Measurements from ENCODE around the gene SAMD3. TPM values are rescaled to one million over a fixed set of nuclear protein-coding genes. Genes with fewer than 3 reads are reported as not detected.

Gene SAMD3
- total RNA-seq, 1 experiment from 2014 or later = 0.39 TPM

GRCh38 chr6:130158548-130158947 lies 64.2 kb downstream of the SAMD3 start:
- Histone ChIP-seq H4K5ac (ENCODE audit: insufficient read length, low read depth, low read length) (no peak overlapping the region), H3K23ac (ENCODE audit: insufficient read length, low read depth, low read length) (no peak overlapping the region), H3K79me1 (ENCODE audit: insufficient read depth, low read depth, low read length, poor library complexity, severe bottlenecking) (no peaks in the 10 kb centered on the region), H2BK5ac (ENCODE audit: insufficient read length, low read length) (no peak overlapping the region), H3K14ac (ENCODE audit: insufficient read depth, low read length) (no peak overlapping the region), H4K20me1 (ENCODE audit: control insufficient read depth, insufficient read depth, insufficient read length) (no peaks in the 10 kb centered on the region), H4K91ac (ENCODE audit: insufficient read length, low read depth, low read length) (no peak overlapping the region), H2AFZ (ENCODE audit: low read length) (no peak overlapping the region), H2BK120ac (ENCODE audit: low read depth, low read length, poor library complexity, severe bottlenecking) (no peak overlapping the region), H3K23me2 (ENCODE audit: insufficient read length, low read depth, low read length, poor library complexity, severe bottlenecking) (no peaks in the 10 kb centered on the region), H3K27me3 (ENCODE audit: insufficient read depth, low read length) (no peaks in the 10 kb centered on the region), H2BK12ac (ENCODE audit: insufficient read length, low read depth, low read length) (no peak overlapping the region), H3K9ac (ENCODE audit: extremely low read depth, insufficient read length, low read length) (no peak overlapping the region), H3K9me3 (ENCODE audit: control insufficient read depth, low read depth, low read length) (no peaks in the 10 kb centered on the region), H3K18ac (ENCODE audit: insufficient read length, low read depth, low read length) (no peak overlapping the region), H2AK5ac (ENCODE audit: insufficient read length, low read length) (no peak overlapping the region), H4K8ac (replicated peaks; ENCODE audit: insufficient read length, low read depth, low read length) (no peak overlapping the region), H3K27ac (ENCODE audit: insufficient read length, low read depth, low read length) (no peak overlapping the region), H3K4ac (ENCODE audit: low read depth, low read length) (no peak overlapping the region), H3K56ac (ENCODE audit: insufficient read length, low read depth, low read length) (no peak overlapping the region), H3K4me2 (ENCODE audit: insufficient read depth, insufficient read length, low read length) (no peak overlapping the region), H2BK20ac (ENCODE audit: low read depth, low read length, poor library complexity, severe bottlenecking) (no peak overlapping the region), H3K4me1 (ENCODE audit: insufficient read depth, low read length) (no peaks in the 10 kb centered on the region), H3K79me2 (ENCODE audit: insufficient read depth, low read length) (no peaks in the 10 kb centered on the region), H3T11ph (ENCODE audit: low read length) (no peak overlapping the region), H2BK15ac (ENCODE audit: low read depth, low read length) (no peak overlapping the region)
- no peak overlapping the region for H3K4me3 Mint-ChIP-seq
- no peak for TF ChIP-seq CTCF (conservative IDR thresholded peaks at IDR 0.05)
- H3K27me3 Mint-ChIP-seq (ENCODE audit: low read depth) = no peaks in the 10 kb centered on the region
- WGBS (ENCODE audit: extremely low coverage, insufficient read length, low lambda C conversion rate) = no CpG with 5 or more reads among the region's 4 CpGs
- H3K27ac Mint-ChIP-seq = no peak overlapping the region
- H3K4me1 Mint-ChIP-seq = peaks cover 5 to 6% of the 10 kb centered on the region in 2 experiments
- peaks cover 9 to 12% of the 10 kb centered on the region in 2 experiments; a peak in 3 of 5 replicates for H3K9me3 Mint-ChIP-seq
- H3K36me3 Mint-ChIP-seq (ENCODE audit: insufficient read depth in 1 of 3, low read depth in 3 of 3) = peaks cover 0 to 18% (median 13%) of the 10 kb centered on the region in 3 experiments; a peak in 6 of 7 replicates
- DNase-seq = no peak
